GM23248 (cell line): ENCODE measurements around the gene IL17C. TPM values are rescaled to one million over a fixed set of nuclear protein-coding genes. Genes with fewer than 3 reads are reported as not detected.

ENCODE experiments used
- DNase-seq: peaks from one replicate; pipeline ENCODE4 v3.0.0-alpha.2; 2015
- H2AFZ ChIP-seq: fragments of 200-600 bp; sonication (generic); 2 replicates; pipeline ENCODE4 v1.6.1; 2016; ENCODE audit warnings: antibody characterized with exemption
- H3F3A ChIP-seq: fragments of 200-600 bp; sonication (generic); 2 replicates; pipeline ENCODE4 v1.6.1; 2016; ENCODE audit warnings: mild to moderate bottlenecking, antibody characterized with exemption, mixed run types; ENCODE audit not compliant: insufficient read depth
- H3K27ac ChIP-seq: fragments of 200-600 bp; sonication (generic); 2 replicates; pipeline ENCODE4 v1.5.1; 2016; ENCODE audit warnings: mild to moderate bottlenecking
- H3K27me3 ChIP-seq: fragments of 200-600 bp; sonication (generic); replicated peaks from 2 replicates; pipeline ENCODE4 v1.6.1; 2016; ENCODE audit warnings: mild to moderate bottlenecking; ENCODE audit not compliant: insufficient read depth
- H3K36me3 ChIP-seq: fragments of 200-600 bp; sonication (generic); 2 replicates; pipeline ENCODE4 v1.6.1; 2016; ENCODE audit warnings: low read depth, mild to moderate bottlenecking
- H3K4me1 ChIP-seq: fragments of 200-600 bp; sonication (generic); 2 replicates; pipeline ENCODE4 v1.6.1; 2016; ENCODE audit warnings: mild to moderate bottlenecking; ENCODE audit not compliant: insufficient read depth
- H3K4me2 ChIP-seq: fragments of 200-600 bp; sonication (generic); one replicate; pipeline ENCODE4 v1.6.1; 2016; ENCODE audit warnings: mild to moderate bottlenecking; ENCODE audit not compliant: unreplicated experiment
- H3K4me3 ChIP-seq: fragments of 200-600 bp; sonication (generic); 2 replicates; pipeline ENCODE4 v1.5.1; 2016; ENCODE audit warnings: mild to moderate bottlenecking
- H3K79me2 ChIP-seq: fragments of 200-600 bp; sonication (generic); 2 replicates; pipeline ENCODE4 v1.6.1; 2016; ENCODE audit warnings: mild to moderate bottlenecking; ENCODE audit not compliant: insufficient read depth
- H3K9ac ChIP-seq: fragments of 200-600 bp; sonication (generic); 2 replicates; pipeline ENCODE4 v1.6.1; 2016; ENCODE audit warnings: mild to moderate bottlenecking
- H3K9me2 ChIP-seq: fragments of 200-600 bp; sonication (generic); 2 replicates; pipeline ENCODE4 v1.6.1; 2016; ENCODE audit warnings: mixed run types, mild to moderate bottlenecking, moderate library complexity; ENCODE audit not compliant: insufficient read depth
- H3K9me3 ChIP-seq: fragments of 200-600 bp; sonication (generic); one replicate; pipeline ENCODE4 v1.6.1; 2017; ENCODE audit warnings: low read depth
- H4K20me1 ChIP-seq: fragments of 200-600 bp; sonication (generic); 2 replicates; pipeline ENCODE4 v1.6.0; 2016; ENCODE audit not compliant: insufficient read depth
- EZH2 ChIP-seq: fragments of 200-600 bp; sonication (generic); IDR thresholded peaks from 2 replicates; pipeline ENCODE4 v1.6.1; 2018; ENCODE audit warnings: antibody characterized with exemption, mild to moderate bottlenecking; ENCODE audit not compliant: insufficient read depth, poor library complexity, severe bottlenecking
- EZH2phosphoT487 ChIP-seq: fragments of 200-600 bp; sonication (generic); IDR thresholded peaks from 2 replicates; pipeline ENCODE4 v1.6.1; 2018; ENCODE audit warnings: antibody characterized with exemption, moderate library complexity, mild to moderate bottlenecking, low read depth; ENCODE audit not compliant: insufficient read depth
- WGBS, 2 experiments: methylation state at CpG; one replicate each; pipeline ENCODE4 v1.1.6; 2015 to 2017; ENCODE audit warnings: low lambda C conversion rate in 2 of 2, low coverage in 1 of 2; ENCODE audit errors: missing lambda C conversion rate in 2 of 2; 5-methylcytosine and 5-hydroxymethylcytosine counted together
- in situ Hi-C: fragments of 300-500 bp; cut with MboI; formaldehyde crosslinking; loops from 2 replicates; pipeline ENCODE4 v1.15.0; 2020
- polyA plus RNA-seq: library from polyadenylated mRNA; unstranded; fragments of >200 nt; fragmentation: Nextera tagmentation; extraction: Ambion mirVana; gene quantifications from 2 replicates; pipeline ENCODE4 v1.2.1, GENCODE V29; 2016
- total RNA-seq: library from RNA; depleted of rRNA; stranded (reverse); fragments of >200 nt; shearing (Covaris generic); gene quantifications from 2 replicates; pipeline ENCODE4 v1.2.3, GENCODE V29; 2014

IL17C gene
- total and polyA plus RNA-seq, 2 experiments from 2014 or later = not detected

DNA sequence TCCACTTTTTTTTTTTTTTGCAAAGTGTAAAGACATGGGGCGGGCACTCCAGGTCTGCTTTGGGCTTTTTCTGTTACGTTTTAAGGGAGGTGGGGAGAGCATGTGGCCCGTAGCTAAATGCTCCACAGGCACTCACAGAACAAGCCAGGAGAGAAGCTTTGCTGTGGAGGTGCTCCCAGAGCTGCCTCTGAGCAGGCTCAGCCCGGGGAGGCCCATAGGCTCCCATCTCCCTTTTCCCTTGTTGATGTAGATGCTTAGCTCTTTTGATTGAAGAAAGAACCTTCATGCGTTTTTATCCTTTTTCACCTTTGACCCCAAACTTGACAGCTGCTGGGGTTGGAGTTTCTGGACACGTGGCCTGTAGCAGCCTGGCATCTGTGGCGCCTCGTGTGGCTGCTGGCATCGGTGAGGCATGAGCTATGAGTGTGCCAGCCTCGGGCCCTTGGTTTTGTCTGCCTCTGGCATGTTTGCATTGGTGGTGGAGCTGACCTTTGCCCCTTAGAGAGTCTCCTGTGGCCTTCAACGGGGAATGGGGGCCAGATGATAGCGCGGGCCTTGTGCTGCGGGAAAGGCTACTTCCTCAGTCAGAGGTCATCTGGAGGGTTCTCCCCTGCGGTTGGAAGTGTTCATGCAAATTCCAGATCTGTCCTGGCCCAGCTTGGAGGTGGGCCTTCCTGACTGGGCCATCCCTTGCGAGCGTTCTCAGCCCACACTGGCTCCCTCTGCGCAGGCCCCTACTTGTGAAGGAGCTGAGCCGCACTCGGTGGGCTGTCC, 20.0 kb upstream of the IL17C start:
- Histone ChIP-seq H3K79me2 (0 out of 2 replicates have a peak, but pooled peaks cover 21% of the 10 kb centered on the region), H3K27me3 (no peaks in the 10 kb centered on the region), H2AFZ (no peak overlapping the region), H3K36me3 (peaks cover 3% of the 10 kb centered on the region; the same call in 1 of the 2 replicates), H4K20me1 (no peaks in the 10 kb centered on the region), H3K9ac (no peak overlapping the region), H3K4me3 (no peak overlapping the region), H3F3A (no peaks in the 10 kb centered on the region), H3K9me2 (no peaks in the 10 kb centered on the region), H3K27ac (no peak overlapping the region), H3K4me2 (no peak overlapping the region), H3K9me3 (no peaks in the 10 kb centered on the region), H3K4me1 (no peaks in the 10 kb centered on the region)
- 84 to 88% methylated on average over 20 of the region's 20 CpGs for WGBS, 2 experiments
- TF ChIP-seq EZH2 (no peak), EZH2phosphoT487 (no peak)
- no peak for DNase-seq
- in situ Hi-C loops = no loop called here

DNA sequence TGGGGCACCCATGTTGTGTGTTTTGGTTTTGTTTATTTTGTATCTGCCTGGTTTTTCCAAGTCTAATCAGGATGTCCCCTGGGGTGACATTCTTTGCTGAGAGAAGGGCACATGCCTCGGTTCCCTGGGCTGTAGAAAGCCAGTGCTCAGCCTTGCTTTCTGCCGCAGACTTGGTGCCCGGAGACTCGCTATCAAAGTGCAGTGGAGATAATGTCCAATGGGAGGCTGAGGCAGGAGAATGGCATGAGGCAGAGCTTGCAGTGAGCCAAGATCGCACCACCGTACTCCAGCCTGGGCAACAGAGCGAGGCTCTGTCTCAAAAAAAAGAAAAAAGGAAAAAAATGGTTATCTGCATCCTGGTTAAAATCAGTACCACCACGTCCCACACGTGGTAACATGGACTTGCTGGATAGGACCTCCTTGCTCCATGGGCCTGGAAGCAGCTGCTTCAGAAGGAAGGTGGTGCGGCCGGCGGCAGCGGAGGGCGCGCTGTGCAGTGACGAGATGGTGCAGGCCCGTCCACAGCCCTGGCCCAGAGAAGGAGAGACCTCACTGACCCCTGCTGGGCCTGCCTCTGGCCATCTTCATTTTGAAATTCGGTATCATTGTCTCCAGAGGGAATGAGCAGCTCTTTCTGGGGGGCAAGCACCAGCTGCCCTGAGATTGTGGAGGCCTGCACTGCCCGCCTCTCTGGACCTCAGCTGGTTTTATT, 19.3 kb upstream of the IL17C start:
- Histone ChIP-seq H3K9me3 (no peaks in the 10 kb centered on the region), H4K20me1 (no peaks in the 10 kb centered on the region), H3F3A (no peaks in the 10 kb centered on the region), H3K4me1 (no peaks in the 10 kb centered on the region), H3K9me2 (no peaks in the 10 kb centered on the region), H3K36me3 (peaks cover 6% of the 10 kb centered on the region; the same call in 1 of the 2 replicates), H3K27ac (no peak overlapping the region), H3K9ac (no peak overlapping the region), H2AFZ (no peak overlapping the region), H3K27me3 (no peaks in the 10 kb centered on the region), H3K4me3 (no peak overlapping the region), H3K79me2 (0 out of 2 replicates have a peak, but pooled peaks cover 21% of the 10 kb centered on the region), H3K4me2 (no peak overlapping the region)
- WGBS, 2 experiments = 91 to 92% methylated on average over 17 to 19 of the region's 19 CpGs
- TF ChIP-seq EZH2phosphoT487 (no peak), EZH2 (no peak)
- no peak for DNase-seq
- in situ Hi-C loops = no loop called here

DNA sequence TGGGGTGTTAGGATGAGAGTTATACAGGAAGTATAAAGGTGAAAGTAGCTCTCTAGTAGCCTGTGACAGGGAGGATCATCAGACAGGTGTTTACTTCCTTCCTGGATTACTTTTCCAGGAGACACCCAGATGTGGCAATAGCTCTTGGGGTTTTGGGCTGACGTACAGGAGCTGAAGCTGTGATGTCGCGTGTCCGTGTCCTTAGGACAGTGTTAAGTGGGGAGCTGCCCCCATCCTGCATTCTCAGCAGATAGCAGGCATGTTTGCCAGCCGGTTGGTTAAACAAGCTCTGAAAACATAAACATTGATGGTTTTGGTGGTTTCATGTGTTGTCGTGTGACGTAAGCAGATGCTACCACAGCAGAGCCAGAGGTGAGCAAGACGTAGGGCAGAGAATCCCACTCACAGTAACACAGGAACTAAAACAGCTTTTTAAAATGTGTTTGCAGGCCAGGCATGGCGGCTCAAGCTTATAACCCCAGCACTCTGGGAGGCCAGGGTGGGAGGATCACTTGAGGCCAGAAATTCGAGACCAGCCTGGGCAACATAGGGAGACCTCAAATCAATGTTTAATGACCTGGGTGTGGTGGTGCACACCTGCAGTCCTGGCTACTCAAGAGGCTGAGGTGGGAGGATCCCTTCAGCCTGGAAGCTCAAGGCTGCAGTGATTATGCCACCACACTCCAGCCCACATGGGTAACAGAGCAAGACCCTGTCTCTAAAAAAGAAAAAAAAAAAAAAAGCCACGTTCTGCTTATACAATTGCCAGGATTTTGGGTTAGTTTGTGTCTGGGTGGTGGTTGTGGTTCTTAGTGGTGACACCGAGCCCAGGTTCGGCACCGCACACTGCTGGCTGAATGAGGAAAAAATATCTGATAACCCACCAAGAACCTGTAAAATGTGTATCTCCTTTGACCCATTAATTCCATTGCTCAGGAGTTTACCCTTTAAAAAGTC, 18.2 kb upstream of the IL17C start:
- no peaks in the 10 kb centered on the region for H3F3A ChIP-seq
- no peaks in the 10 kb centered on the region for H3K9me3 ChIP-seq
- no peak overlapping the region for H3K4me2 ChIP-seq
- no peak for TF ChIP-seq EZH2phosphoT487
- no peak for TF ChIP-seq EZH2
- H3K9me2 ChIP-seq = no peaks in the 10 kb centered on the region
- in situ Hi-C loops = no loop called here
- no peak overlapping the region for H3K4me3 ChIP-seq
- no peak overlapping the region for H3K9ac ChIP-seq
- no peaks in the 10 kb centered on the region for H3K4me1 ChIP-seq
- peaks cover 6% of the 10 kb centered on the region; the same call in 1 of the 2 replicates for H3K36me3 ChIP-seq
- H3K27me3 ChIP-seq = no peaks in the 10 kb centered on the region
- 0 out of 2 replicates have a peak, but pooled peaks cover 20% of the 10 kb centered on the region for H3K79me2 ChIP-seq
- WGBS, 2 experiments = 95 to 99% methylated on average over 14 of the region's 14 CpGs
- no peak overlapping the region for H3K27ac ChIP-seq
- no peaks in the 10 kb centered on the region for H4K20me1 ChIP-seq
- no peak overlapping the region for H2AFZ ChIP-seq
- no peak for DNase-seq

DNA sequence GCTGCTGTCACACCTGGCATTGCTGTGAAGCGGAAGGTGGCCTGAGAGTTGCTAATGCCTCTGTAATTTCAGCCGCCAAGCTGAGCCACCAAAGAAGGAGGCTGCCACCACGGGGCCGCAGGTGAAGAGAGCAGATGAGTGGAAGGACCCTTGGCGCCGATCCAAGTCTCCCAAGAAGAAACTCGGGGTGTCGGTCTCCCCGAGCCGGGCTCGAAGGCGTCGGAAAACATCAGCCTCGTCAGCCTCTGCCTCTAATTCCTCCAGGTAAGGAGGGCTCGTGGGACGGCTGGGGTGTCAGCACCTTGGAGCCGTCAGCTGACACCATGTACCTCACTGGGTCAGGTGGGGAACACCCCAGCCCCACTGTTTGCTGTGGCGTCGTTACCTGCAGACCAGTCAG, 16.2 kb upstream of the IL17C start:
- H3K9ac ChIP-seq = no peak overlapping the region
- H3K9me2 ChIP-seq = no peaks in the 10 kb centered on the region
- no peaks in the 10 kb centered on the region for H4K20me1 ChIP-seq
- no peak for DNase-seq
- H3K27ac ChIP-seq = no peak overlapping the region
- H3F3A ChIP-seq = no peaks in the 10 kb centered on the region
- no peak overlapping the region for H3K4me2 ChIP-seq
- no peak overlapping the region for H3K4me3 ChIP-seq
- H3K36me3 ChIP-seq = peaks cover 6% of the 10 kb centered on the region; the same call in 1 of the 2 replicates
- H3K4me1 ChIP-seq = no peaks in the 10 kb centered on the region
- TF ChIP-seq EZH2phosphoT487 (no peak), EZH2 (no peak)
- no peaks in the 10 kb centered on the region for H3K27me3 ChIP-seq
- in situ Hi-C loops = no loop called here
- H3K9me3 ChIP-seq = no peaks in the 10 kb centered on the region
- 79 to 85% methylated on average over 19 of the region's 19 CpGs for WGBS, 2 experiments
- 0 out of 2 replicates have a peak, but pooled peaks cover 11% of the 10 kb centered on the region for H3K79me2 ChIP-seq
- H2AFZ ChIP-seq = no peak overlapping the region
